Left ventricle myocardium inferior (tissue), 1 donor: ENCODE results near the gene NR2F1-AS1. TPM values are rescaled to one million over a fixed set of nuclear protein-coding genes. Genes with fewer than 3 reads are reported as not detected.
"Not testable (repeated sequence)": the region's sequence is repeated elsewhere in the genome, so short reads cannot be mapped to it uniquely, and the experiment has no call there.

Experiments used
- DNase-seq: peaks from one replicate; pipeline ENCODE4 v3.0.0-alpha.2; 2020
- H3K27ac ChIP-seq: fragments of 200-600 bp; replicated peaks from 2 replicates; pipeline ENCODE4 v1.8.0; 2021
- H3K27me3 ChIP-seq: fragments of 200-600 bp; 2 replicates; pipeline ENCODE4 v1.8.0; 2021; ENCODE audit warnings: low read depth
- H3K36me3 ChIP-seq: fragments of 200-600 bp; 2 replicates; pipeline ENCODE4 v1.8.0; 2021
- H3K4me1 ChIP-seq: fragments of 200-600 bp; 2 replicates; pipeline ENCODE4 v1.8.0; 2021
- H3K4me3 ChIP-seq: fragments of 200-600 bp; 2 replicates; pipeline ENCODE4 v1.8.0; 2021; ENCODE audit warnings: mild to moderate bottlenecking, moderate library complexity
- H3K9me3 ChIP-seq: fragments of 200-600 bp; replicated peaks from 2 replicates; pipeline ENCODE4 v1.8.0; 2021
- intact Hi-C: fragments of 100-400 bp; cut with micrococcal nuclease; formaldehyde crosslinking; loops from one replicate; pipeline ENCODE4 v1.11.0; 2022
- total RNA-seq: library from RNA; stranded (reverse); fragmentation: NEBNext Ultra II Directional; extraction: Animal tissue kit (Norgen Biotek cat#: 25700); gene quantifications from one replicate; pipeline ENCODE4 v1.2.1, GENCODE V29; 2021
- TF ChIP-seq, protein P1 (sequence below): fragments of 200-600 bp; IDR thresholded peaks from 2 replicates; pipeline ENCODE4 v1.8.0; 2021; ENCODE audit warnings: antibody characterized with exemption, mild to moderate bottlenecking, borderline replicate concordance
- donor health status: DM: no; HTN: yes; CAD: no; lungs with severe emphysema.

Gene NR2F1-AS1
- total RNA-seq, 1 donor from 2014 or later = 0.60 TPM

GRCh38 chr5:93395971-93396379, 185.0 kb downstream of the NR2F1-AS1 start:
- TF ChIP-seq, protein P1, sequence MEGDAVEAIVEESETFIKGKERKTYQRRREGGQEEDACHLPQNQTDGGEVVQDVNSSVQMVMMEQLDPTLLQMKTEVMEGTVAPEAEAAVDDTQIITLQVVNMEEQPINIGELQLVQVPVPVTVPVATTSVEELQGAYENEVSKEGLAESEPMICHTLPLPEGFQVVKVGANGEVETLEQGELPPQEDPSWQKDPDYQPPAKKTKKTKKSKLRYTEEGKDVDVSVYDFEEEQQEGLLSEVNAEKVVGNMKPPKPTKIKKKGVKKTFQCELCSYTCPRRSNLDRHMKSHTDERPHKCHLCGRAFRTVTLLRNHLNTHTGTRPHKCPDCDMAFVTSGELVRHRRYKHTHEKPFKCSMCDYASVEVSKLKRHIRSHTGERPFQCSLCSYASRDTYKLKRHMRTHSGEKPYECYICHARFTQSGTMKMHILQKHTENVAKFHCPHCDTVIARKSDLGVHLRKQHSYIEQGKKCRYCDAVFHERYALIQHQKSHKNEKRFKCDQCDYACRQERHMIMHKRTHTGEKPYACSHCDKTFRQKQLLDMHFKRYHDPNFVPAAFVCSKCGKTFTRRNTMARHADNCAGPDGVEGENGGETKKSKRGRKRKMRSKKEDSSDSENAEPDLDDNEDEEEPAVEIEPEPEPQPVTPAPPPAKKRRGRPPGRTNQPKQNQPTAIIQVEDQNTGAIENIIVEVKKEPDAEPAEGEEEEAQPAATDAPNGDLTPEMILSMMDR = no peak
- no peaks in the 10 kb centered on the region for H3K36me3 ChIP-seq
- no peak overlapping the region for H3K27ac ChIP-seq
- H3K27me3 ChIP-seq = peaks cover 3% of the 10 kb centered on the region
- intact Hi-C loops = no loop called here
- no peak for DNase-seq
- no peak overlapping the region for H3K4me3 ChIP-seq
- no peaks in the 10 kb centered on the region for H3K4me1 ChIP-seq
- peaks cover 6% of the 10 kb centered on the region for H3K9me3 ChIP-seq

DNA sequence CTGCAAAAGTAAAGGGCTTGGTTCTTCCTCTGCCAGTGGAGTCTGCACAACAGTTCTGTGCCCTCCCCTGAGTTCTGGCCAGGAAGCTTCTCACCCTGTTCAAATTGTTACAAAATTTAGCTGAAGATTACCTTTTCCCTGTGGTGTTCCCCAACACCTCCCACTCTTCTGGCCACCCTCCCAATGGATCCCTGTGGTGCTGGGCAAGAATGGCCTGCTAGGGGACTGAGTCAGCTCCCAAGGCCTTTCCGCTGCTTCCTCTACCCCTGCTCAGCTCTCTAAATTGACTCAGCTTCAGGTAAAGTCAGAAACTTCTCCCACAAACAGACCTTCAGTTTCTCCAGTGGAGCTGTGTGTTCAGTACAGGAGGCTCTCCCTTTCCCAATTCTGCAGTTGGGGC, 186.0 kb downstream of the NR2F1-AS1 start:
- Histone ChIP-seq H3K9me3 (peaks cover 13% of the 10 kb centered on the region), H3K4me3 (no peak overlapping the region), H3K36me3 (no peaks in the 10 kb centered on the region), H3K4me1 (no peaks in the 10 kb centered on the region), H3K27me3 (no peaks in the 10 kb centered on the region), H3K27ac (no peak overlapping the region)
- intact Hi-C loops = no loop called here
- no peak for DNase-seq
- TF ChIP-seq, protein P1 = no peak

- TF ChIP-seq, protein P1 = no peak
- no peak for DNase-seq
- Histone ChIP-seq H3K4me3 (no peak overlapping the region), H3K9me3 (peaks cover 13% of the 10 kb centered on the region), H3K27ac (no peak overlapping the region), H3K36me3 (no peaks in the 10 kb centered on the region), H3K27me3 (no peaks in the 10 kb centered on the region), H3K4me1 (no peaks in the 10 kb centered on the region)
- intact Hi-C loops = no loop called here
Observed at GRCh38 chr5:93394301-93394700, 186.7 kb downstream of the NR2F1-AS1 start.

- H3K27ac ChIP-seq, intact Hi-C loops, H3K4me1 ChIP-seq, H3K27me3 ChIP-seq, H3K36me3 ChIP-seq, DNase-seq, H3K4me3 ChIP-seq: not testable (repeated sequence)
- peaks cover 13% of the 10 kb centered on the region for H3K9me3 ChIP-seq
Observed at GRCh38 chr5:93391169-93391568, 189.8 kb downstream of the NR2F1-AS1 start.

- peaks cover 4% of the 10 kb centered on the region for H3K9me3 ChIP-seq
- H3K36me3 ChIP-seq = no peaks in the 10 kb centered on the region
- intact Hi-C loops = no loop called here
- no peak overlapping the region for H3K27ac ChIP-seq
- no peaks in the 10 kb centered on the region for H3K4me1 ChIP-seq
- no peaks in the 10 kb centered on the region for H3K27me3 ChIP-seq
- no peak for DNase-seq
- no peak overlapping the region for H3K4me3 ChIP-seq
- TF ChIP-seq, protein P1 = no peak
Observed at GRCh38 chr5:93385655-93386054, 195.4 kb downstream of the NR2F1-AS1 start.

DNA sequence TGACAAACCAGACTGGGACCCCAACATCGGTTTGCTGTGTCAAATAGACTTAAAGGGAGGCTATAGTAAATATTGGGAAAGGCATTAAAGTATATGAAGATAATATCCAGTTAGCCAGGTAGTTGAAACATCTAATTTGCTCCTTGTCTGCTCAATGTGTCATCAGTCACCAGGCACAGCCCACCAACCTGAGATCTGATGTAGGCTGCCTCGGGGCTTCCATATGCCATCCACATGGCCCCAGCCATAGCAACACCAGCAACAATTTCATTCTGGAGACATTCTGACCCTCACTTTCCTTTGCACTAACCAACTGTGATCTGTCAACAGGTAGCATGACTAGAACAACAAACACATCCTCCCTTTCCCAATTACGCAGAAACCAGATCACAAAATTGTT, 196.0 kb downstream of the NR2F1-AS1 start:
- intact Hi-C loops = no loop called here
- H3K9me3 ChIP-seq = no peaks in the 10 kb centered on the region
- H3K4me1 ChIP-seq = no peaks in the 10 kb centered on the region
- no peaks in the 10 kb centered on the region for H3K27me3 ChIP-seq
- DNase-seq = no peak
- no peak overlapping the region for H3K27ac ChIP-seq
- TF ChIP-seq, protein P1 = no peak
- no peak overlapping the region for H3K4me3 ChIP-seq
- H3K36me3 ChIP-seq = no peaks in the 10 kb centered on the region
